CD4-positive, alpha-beta T cell treated with Interleukin-6 at 100 ng/mL for 8 hours (primary cell): ENCODE measurements around the gene SLC24A3.

Experiments
- DNase-seq: peaks from one replicate; pipeline ENCODE4 v3.0.0-alpha.2; 2020; ENCODE audit warnings: mixed read lengths, low spot score

Gene SLC24A3

DNA sequence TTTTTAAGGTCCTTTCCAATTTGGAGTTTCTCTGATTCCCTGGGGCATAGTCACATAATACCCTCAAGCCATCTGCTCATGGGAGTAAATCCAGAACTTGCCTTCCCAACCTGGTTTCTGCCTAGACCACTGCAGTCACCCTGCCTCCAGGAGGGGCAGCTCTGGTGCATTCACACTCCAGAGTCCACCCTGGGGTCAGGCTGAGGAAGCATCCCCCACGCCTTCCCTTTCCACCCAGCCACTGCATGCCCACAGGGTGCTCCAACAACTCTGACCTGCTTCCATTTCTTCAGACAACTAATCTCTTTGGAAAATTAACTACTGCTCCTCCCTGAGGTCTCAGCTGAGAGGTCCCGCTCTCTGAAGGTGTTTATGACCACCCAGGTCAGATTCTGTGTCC lies 334.2 kb downstream of the SLC24A3 start:
- DNase-seq: no peak

DNA sequence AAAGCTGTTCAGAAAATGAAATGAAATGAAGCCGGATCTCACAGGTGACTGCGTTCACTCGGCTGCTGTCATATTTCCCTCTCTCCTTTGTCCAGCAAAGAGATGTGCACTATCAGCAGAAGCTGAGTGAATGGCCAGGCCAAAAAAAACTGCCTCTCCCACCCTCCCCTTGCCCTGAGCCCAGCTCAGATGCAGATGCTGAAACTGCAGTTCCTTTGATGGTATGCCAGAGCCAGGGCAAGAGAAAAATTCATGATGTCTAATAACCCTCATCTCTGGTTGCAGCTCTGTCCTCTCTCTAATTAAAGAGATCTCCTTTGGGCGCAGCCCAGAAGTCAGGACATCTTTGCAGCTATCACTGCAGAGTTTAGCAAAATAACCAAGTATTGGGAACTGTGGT lies 335.1 kb downstream of the SLC24A3 start:
- no peak for DNase-seq

DNA sequence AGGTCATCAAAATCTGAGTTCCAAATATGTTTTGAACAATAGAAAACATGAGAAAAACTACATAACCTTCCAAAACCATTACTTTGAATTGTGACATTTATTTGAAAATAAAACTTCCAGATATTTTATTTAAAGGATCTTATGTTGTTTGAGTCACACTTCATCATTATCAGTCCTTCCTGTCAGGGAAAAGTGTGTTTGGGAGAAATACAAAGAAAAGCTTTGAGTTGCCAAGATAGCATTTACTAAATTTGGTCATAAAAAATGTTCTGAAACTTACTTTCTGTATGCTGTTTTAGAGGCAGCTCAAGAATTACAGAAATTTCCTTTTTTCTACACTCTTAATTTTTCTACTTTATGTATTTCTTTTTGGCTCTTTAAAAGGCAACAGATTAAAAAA lies 337.5 kb downstream of the SLC24A3 start:
- no peak for DNase-seq

- no peak for DNase-seq
Observed at GRCh38 chr20:19552221-19553180, 340.1 kb downstream of the SLC24A3 start.

DNA sequence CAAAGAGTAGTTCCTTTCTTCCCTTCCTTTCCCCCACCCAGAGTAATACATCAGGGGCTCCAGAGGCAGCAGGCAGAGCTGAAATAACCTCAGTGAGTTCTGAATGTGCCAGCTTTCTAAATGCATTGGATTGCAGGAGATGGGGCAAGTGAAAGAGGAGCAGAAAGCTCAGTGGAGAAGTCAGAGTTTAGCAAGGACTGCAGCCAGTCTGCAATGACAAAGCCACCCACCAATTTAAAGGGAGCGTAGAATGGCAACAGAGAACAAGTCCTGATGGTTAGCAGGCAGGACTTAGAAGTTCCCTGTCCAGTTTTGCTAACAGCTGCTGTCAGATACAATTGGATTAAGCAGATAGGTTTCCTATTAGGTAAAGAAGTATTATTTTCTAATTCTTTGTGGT lies 342.2 kb downstream of the SLC24A3 start:
- DNase-seq: no peak

DNA sequence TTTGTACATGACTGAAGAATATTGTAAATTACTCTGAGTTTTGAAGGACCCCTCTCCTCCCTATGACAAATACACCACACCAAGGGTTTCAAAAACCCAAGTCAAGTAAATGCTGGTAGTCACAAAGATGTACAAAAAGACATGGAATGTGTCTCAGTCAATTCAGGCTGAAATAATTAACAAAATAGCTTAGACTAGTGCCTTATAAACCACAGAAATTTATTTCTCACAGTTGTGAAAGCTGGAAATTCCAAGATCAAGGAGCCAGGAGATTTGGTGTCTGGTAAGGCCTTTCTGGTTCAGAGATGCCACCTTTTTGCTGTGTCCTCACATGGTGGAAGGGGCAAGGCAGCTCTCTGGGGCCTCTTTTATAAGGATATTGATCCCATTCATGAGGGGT lies 343.3 kb downstream of the SLC24A3 start:
- DNase-seq: no peak

DNA sequence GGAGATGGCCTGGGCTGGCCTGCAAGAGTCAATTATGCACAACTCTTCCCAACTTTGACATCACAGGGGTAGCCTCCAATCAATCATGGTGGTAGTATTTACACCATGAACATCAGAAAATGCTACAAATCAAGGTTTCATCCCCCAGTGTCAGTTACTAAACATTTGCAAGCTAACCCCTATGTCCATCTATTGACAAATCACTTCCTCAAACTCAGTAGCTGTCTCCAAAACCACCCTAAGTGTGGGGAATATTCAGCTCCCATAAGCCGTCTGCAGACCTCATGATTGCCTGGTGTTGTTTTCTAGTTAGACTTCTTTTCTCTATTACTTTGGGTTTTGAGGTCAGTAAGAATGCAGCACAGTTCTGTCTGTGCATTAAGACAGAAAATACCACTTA lies 344.8 kb downstream of the SLC24A3 start:
- DNase-seq: no peak

DNA sequence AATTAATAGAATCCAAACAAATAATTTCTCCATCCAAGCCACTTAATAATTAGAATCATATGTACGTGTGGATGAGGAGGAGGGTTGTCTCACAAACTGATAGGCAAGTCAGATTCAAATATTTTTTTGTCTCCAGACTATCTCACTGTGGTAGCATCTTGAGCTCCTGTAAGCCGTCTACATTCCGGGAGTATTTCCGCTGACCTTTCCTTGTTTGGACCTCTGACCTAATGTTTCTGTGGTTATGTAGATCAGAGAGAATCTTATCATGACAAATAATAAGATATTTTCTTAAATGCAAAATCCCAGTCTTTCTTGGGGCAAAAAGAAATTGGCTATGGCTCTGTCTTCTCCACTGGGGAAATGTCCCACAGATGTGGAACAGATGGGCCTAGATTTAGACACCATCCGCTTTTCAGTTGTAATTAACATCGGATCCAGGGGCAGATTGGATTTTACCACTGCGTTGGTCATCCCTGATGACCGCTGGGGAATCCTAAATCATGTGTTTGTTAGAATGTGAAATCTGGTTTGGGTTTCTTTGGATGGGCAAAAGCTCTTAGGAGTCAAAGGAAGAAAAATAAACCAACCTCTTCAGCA lies 348.5 kb downstream of the SLC24A3 start:
- DNase-seq: no peak

GRCh38 chr20:19562426-19562825 lies 350.0 kb downstream of the SLC24A3 start:
- DNase-seq: no peak

GRCh38 chr20:19564261-19564660 lies 351.8 kb downstream of the SLC24A3 start:
- no peak for DNase-seq

- DNase-seq: no peak
Observed at GRCh38 chr20:19565736-19566135, 353.3 kb downstream of the SLC24A3 start.

DNA sequence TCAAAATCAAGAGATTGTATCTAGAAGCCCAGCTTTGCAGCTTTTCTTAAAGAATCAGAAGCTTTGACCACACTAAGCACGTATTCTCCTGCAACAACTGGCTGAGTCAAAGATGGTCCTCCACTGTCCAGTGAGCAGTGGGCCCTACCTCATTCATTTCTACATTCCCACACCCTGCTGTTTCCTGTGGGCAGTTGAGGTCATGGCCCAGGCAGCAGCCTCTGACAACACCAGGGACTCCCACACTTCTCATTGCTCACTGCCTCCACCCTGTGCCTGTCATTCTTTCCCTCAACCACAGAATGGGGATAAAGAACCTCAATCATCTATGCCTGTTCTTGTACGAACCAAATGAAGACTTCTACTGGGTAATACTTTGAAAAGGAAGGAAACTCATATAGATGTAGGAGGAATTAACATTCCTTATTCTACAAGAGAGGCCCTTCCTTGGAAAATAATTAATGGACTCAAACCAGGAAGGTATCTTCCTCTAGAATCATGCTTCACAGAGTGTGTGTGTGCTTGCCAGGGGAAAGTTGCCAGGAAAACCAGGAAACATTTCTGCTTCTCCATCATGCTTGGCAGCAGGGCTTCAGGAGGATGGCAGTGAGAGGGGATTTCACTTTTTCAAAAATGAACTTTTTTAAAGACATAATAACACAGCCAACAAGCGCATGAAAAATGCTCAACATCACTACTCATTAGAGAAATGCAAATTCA lies 353.9 kb downstream of the SLC24A3 start:
- DNase-seq: no peak

- no peak for DNase-seq
Observed at GRCh38 chr20:19568128-19568527, 355.7 kb downstream of the SLC24A3 start.

DNA sequence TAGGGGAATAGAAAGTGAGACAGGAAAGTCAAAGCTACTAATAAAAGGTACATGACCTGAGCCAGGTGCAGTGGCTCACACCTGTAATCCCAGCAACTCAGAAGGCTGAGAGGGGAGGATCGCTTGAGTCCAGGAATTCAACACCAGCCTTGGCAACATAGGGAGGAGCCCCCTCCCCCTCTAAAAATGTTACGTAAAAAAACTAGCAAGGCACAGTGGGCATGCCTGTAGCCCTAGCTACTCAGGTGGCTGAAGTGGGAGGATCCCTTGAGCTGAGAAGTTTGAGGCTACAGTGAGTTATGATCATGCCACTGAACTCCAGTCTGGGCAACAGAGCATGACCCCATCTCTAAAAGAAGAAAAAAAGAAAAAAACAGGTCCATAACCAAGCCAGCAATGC lies 359.6 kb downstream of the SLC24A3 start:
- DNase-seq: no peak

DNA sequence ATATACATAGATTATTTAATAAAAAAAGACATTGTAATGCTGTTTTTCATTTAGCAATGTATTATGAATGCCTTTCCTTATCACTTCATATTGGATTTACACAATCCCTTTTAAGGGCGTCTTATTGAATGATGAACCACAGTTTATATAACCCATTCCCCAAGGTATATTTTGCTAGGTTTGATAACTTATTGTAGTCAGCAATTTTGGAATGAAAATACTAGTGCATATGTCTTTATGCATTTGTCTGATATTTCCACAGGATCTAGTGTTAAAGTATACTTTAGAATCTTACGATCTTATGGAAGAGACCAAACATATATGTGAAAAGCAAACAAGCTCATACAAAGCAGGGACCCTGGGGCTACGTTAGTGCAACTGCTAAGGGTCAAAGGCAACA lies 365.2 kb downstream of the SLC24A3 start:
- DNase-seq: no peak

GRCh38 chr20:19582782-19583181 lies 370.3 kb downstream of the SLC24A3 start:
- DNase-seq: no peak

- DNase-seq: peak; percentile 6
Observed at GRCh38 chr20:19583532-19584175, 371.2 kb downstream of the SLC24A3 start.

DNA sequence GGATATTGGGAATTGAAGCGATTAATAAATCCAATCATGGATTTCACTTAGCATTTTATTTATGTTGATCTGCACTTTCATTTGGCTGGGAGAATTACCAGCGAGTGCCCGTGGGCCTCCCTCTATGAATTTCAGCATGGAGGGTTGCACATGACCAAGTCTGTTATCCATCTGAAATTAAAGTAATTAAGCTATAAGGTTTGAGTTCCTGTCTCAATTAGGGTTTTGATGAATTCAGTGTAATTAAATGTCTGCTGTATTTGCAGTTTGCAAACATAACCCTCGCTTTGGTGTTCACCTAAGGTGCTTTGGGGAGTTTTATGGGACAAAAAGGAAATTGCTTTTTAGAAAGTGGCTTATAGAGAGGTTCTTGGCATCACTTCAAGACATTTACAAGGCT lies 375.8 kb downstream of the SLC24A3 start:
- DNase-seq: no peak

DNA sequence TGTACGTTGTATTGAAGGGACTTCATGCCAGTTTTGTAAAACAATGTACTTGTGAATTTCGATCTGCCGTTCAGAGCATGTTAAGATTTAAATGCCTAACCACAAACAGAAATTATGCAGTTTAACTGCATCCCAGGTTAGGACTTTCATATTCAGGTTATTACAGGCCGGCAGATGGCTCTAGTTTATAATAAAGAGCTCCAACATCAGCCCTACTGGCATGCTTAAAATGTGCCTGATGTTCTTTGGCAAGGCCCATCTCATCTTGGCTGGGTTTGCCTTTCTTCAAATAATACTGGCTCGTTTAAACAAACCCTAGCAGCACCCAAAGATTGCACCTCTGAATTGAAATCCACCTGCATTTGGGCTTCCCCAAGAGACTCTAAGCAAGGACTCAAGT lies 376.3 kb downstream of the SLC24A3 start:
- no peak for DNase-seq

- DNase-seq: no peak
Observed at GRCh38 chr20:19589787-19590362, 377.4 kb downstream of the SLC24A3 start.

GRCh38 chr20:19590382-19590781 lies 377.9 kb downstream of the SLC24A3 start:
- no peak for DNase-seq

- DNase-seq: no peak
Observed at GRCh38 chr20:19593762-19594161, 381.3 kb downstream of the SLC24A3 start.
